NCI-H2029 treated with DMSO at 0.1 percent for 48 hours (cell line): ENCODE data around the gene CENPF.
A peak's percentile ranks its signal among the peaks of the same experiment; 100 is the strongest.
"Not testable (repeated sequence)": the region's sequence is repeated elsewhere in the genome, so short reads cannot be mapped to it uniquely, and the experiment has no call there.

Experiments used
- DNase-seq: peaks from one replicate; lab custom pipeline; 2025; lab: John Stamatoyannopoulos, UW

CENPF gene

GRCh38 chr1:214602764-214603657 lies at the start of gene CENPF:
CENPF (plus strand) TSS chr1:214603195; CDS start chr1:214613755, 10,560 bp downstream.
- peak; percentile 87 for DNase-seq

- no peak for DNase-seq
Observed at GRCh38 chr1:214557952-214558735, 44.9 kb upstream of the CENPF start.

GRCh38 chr1:214563881-214564280 lies 39.1 kb upstream of the CENPF start:
- no peak for DNase-seq

- no peak for DNase-seq
Observed at GRCh38 chr1:214565310-214565709, 37.7 kb upstream of the CENPF start.

- DNase-seq: no peak
Observed at GRCh38 chr1:214566158-214567104, 36.6 kb upstream of the CENPF start.

DNA sequence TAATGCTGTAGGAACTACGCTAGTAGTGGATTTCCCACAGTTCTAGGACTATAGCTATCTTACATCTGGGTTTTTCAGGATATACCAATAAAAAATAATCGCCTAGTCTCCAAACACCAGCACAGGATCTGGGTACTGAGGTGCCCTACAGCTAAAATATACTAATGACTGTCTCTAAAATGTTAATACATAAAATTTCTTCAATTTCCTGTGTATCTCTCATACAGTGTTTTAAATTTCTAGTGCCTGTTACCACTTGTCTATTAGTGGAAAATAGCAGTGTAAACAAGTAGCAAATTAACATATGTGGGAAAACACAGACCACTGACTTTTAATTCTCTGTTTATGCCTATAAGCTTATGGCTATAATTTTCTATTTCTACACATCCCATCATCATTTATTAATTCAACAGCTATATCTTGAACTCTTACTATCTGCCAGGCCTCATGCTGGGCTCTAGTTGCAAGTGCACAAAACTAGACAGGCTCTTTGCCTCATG lies 35.5 kb upstream of the CENPF start:
- no peak for DNase-seq

DNA sequence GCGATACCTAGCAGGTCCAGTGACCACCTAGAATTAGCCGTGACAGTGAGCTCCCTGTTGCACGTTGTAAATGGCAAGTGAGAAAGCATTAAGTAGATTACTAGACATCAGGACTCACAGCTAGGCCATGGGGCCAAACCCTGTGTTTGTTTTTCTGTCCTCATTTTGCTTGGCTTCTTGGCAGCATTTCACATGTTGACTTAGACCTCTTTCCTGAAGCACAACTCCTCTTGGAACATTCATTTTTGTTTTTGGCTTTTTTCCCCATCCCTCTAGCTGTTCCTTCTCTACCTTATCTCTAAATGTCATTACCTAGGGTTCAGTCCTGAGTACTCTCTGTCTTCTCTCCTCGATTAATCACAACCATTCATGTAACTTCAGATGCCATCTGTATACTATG lies 34.7 kb upstream of the CENPF start:
- peak; percentile 2 for DNase-seq

DNA sequence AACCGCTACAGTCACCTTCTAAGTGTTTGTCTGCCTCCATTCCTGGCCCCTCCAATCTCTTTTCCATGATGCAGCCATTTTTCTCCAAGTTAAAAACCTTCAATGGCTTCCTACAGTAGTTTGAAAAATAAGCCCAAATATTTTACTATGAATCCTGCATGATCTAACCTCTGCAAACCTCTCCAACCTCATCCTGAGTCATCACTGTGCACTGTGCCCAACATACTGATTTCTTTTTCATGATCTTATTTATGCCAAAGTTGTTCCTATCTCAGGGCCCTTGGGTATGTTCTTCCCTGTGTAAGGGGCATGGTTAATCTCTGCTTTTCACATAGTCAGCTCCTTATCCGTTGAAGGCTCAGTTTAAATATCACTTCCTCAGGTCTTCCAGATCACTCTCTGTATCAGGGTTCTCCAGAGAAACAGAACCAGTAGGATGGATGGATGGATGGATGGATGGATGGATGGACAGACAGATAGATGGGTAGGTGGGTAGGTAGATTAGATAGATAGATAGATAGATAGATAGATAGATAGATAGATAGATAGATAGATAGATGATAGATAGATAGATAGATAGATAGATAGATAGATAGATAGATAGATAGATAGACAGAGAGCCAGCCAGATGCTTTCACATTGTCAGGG lies 33.5 kb upstream of the CENPF start:
- no peak for DNase-seq

DNA sequence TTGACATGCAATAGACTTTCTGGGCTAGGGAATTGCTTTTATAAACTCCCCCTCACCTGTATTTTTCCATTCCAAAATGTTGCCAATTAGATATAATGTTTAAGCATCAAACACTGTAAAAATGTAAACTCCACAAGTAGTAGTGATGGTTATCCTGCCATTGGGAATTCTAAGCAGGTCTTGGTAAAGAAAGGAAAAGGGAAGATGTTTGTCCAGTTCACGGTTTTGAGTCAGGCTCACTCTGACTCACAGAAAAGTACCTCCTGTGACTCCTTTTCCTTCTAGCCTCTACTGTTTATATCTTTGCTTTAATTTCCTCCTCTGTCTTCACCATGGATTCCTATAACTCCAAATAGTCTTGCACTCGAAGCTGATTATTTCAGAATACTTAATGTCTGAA lies 32.6 kb upstream of the CENPF start:
- DNase-seq: no peak

GRCh38 chr1:214571281-214571680 lies 31.7 kb upstream of the CENPF start:
- no peak for DNase-seq

GRCh38 chr1:214573386-214574318 lies 29.3 kb upstream of the CENPF start:
- DNase-seq: no peak

DNA sequence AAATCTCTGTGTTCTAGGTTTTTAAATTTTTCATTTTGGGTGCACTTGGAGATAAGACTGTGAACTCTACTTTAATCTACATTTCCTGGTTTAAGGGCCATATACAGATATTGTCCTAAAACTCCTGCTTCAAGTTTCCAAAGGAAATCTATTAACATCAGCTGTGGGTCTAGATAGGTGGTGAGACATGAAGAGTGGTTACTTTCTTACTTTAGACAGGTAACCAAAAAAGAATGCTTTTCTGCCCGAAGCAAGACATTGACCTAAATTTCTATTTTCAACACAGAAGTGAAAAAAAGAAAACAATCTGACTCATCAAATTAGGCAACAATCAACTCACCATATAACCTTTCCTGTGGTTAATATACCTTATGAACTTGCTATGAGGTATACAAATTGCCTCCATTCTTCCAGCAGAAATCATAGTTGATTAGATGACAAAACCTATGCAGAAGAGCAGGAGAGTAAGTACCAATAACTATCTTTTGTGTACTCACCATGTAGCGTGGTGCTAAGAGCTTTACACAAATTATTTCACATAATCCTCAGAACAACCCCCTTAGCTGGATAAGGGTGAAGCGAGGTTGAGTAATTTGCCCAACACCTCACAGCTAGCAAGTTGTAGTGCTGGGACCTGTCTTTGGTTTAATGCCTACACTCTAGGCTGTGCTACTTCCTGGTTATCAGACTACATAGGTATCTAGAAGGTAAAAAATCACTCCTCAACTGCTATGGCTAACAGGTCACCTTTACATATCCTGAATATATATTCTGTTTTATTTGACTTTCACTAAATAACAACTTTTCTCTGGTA lies 28.2 kb upstream of the CENPF start:
- no peak for DNase-seq

GRCh38 chr1:214576120-214576519 lies 26.9 kb upstream of the CENPF start:
- DNase-seq: not testable (repeated sequence)

DNA sequence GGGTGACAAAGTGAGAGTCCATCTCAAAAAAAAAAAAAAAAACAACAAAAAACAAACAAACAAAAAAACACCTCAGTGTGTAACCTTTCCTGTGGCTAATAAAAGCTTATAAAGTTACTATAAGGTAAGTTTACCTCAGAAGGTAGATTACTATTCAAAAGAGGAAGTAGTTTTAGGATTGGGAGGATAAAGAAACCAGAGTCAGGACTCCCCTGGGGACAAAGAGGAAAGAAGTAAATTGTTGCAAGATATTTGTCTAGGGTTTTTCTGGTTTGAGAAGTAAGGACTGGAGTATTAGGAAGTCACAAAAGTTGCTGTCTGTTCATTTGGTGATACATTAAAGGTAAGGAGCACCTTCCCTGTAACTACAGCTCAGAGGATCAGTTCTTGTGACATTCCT lies 23.8 kb upstream of the CENPF start:
- no peak for DNase-seq

GRCh38 chr1:214581785-214582184 lies 21.2 kb upstream of the CENPF start:
- no peak for DNase-seq

- no peak for DNase-seq
Observed at GRCh38 chr1:214582289-214582891, 20.6 kb upstream of the CENPF start.

DNA sequence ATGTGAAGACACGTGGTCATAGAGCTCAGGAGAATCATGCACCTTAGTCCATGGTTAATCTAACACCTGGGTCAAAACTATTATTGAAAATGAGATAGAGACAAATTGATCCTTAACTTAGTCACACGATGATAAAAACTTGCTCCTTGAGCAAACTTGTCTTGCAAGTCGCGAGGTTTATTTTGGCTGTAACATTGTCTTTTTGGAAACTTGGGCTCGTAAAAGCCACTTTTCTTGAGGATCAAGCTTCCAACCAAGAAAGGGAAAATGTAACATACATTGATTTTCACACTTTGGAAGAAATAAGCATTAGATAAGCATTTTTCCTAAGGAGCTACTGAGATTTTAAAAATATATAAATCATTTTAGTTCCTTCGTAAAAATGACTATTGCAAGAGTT lies 19.9 kb upstream of the CENPF start:
- no peak for DNase-seq

DNA sequence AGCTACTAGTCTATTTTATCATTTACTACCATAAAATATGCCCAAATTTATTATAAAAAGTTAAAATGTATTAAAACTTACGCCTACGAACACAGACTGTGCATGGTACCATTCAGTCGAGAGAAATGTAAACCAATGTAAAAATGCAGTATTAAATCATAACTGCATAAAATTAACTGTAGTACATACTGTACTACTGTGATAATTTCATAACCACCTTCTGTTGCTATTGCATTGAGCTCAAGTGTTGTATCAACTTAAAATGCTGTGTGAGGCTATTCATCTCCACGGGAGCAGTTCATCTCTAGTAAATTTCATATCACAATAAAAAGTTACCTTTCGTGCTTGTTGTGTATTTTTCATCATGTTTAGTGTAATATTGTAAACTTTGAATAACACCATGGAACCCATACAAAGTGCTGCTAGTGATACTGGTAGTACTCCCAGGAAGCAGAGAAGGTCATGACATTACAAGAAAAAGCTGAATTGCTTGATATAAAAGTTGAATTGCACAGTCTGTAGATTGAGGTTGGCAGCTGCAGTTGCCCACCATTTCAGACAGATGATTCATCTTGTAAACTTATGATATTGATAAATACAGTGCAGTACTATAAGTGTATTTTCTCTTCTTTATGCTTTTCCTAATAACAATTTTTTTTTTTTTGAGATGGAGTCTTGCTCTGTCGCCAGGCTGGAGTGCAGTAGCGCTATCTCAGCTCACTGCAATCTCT lies 19.0 kb upstream of the CENPF start:
- no peak for DNase-seq
